D341Med (cell line): ENCODE results near the gene BLTP1.

Source experiments
- DNase-seq: peaks from one replicate; pipeline ENCODE4 v3.0.0; 2012; ENCODE audit warnings: low spot score

Gene BLTP1

GRCh38 chr4:122167369-122167768 lies 15.2 kb downstream of the BLTP1 start:
- DNase-seq, result no peak

- DNase-seq, result no peak
Observed at GRCh38 chr4:122170775-122171174, 18.6 kb downstream of the BLTP1 start.

GRCh38 chr4:122171323-122171722 lies 19.2 kb downstream of the BLTP1 start:
- no peak for DNase-seq

- no peak for DNase-seq
Observed at GRCh38 chr4:122172266-122172665, 20.1 kb downstream of the BLTP1 start.

GRCh38 chr4:122178961-122179360 lies 26.8 kb downstream of the BLTP1 start:
- DNase-seq, result no peak

GRCh38 chr4:122195718-122196117 lies 43.6 kb downstream of the BLTP1 start:
- no peak for DNase-seq
